CD4-positive, alpha-beta T cell treated with Interleukin-15 for 1 hour (primary cell): ENCODE results near the gene RIMKLB.

Source experiments
- DNase-seq: peaks from one replicate; pipeline ENCODE4 v3.0.0-alpha.2; 2020

The RIMKLB gene, protein sequence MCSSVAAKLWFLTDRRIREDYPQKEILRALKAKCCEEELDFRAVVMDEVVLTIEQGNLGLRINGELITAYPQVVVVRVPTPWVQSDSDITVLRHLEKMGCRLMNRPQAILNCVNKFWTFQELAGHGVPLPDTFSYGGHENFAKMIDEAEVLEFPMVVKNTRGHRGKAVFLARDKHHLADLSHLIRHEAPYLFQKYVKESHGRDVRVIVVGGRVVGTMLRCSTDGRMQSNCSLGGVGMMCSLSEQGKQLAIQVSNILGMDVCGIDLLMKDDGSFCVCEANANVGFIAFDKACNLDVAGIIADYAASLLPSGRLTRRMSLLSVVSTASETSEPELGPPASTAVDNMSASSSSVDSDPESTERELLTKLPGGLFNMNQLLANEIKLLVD

GRCh38 chr12:8697476-8698131 lies at the start of gene RIMKLB:
RIMKLB (plus strand) TSS chr12:8697991; CDS start chr12:8713867, 15,876 bp downstream.
- DNase-seq: peak; percentile 78

DNA sequence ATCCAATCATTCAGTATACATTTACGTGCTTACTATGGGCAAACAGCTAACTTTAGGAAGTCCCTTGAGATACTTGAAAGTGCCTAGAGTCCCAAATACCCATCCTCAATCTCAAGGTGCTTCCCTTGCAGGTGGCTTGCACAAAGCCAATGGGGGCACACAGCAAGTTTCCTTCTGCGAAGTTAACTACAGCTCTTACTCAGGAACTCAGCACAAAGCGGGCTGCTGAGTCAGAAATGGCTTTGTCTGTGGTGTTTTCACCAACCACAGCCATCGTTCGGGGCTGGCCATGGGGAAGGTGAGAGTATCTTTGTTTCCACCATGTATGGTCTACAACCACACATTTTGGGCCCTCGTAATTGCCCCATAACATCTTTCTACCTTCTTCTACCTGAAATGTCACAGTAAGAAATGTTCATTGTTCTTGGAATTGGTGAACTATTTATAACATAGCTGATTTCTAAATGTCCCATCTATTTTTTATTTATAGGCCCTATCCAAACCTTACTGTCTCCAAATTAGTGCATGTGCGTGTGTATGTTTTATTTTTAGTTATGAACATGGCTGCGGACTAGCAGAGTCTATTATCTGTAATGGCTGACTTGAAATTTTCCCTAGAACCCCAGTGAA lies 49.1 kb upstream of the RIMKLB start:
- DNase-seq: no peak

DNA sequence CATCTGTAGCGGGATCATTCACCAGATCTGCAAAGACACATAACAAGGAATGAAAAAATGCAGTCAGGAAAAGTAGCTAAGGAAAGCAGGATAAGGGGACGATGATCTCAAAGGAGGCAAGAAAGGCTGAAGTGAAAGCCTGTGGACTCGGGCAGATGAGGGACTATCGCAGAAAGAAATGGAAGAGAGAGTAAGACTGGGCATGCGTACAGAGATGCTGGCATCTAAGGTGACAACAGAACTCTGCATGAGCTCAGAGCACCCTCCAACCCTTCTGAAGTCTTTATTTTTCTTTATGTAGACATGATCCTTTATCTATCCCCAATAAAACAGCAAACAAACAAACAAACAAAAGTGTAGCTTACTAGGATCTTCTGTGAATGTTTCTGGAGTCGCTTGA lies 42.4 kb upstream of the RIMKLB start:
- no peak for DNase-seq

DNA sequence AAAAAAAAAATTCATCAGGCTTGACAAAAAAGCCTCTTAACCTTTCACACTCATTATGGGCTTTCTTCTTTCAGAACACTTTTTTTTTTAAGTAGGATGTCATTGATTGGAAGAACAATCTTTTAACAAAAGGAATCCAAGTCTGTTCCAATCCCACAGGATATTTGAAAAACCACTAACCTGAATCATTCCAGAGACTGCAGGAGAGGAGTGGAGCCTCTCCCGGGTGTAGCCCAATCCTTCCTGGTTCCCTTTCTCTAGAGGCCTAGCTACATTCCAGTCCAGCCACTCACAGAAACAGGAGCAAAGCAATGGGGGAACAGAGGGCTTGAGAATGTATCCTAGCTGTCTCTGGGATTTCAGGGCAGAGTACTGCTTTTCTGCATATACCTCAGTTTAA lies 39.4 kb upstream of the RIMKLB start:
- DNase-seq: no peak

GRCh38 chr12:8661016-8661415 lies 36.8 kb upstream of the RIMKLB start:
- no peak for DNase-seq

DNA sequence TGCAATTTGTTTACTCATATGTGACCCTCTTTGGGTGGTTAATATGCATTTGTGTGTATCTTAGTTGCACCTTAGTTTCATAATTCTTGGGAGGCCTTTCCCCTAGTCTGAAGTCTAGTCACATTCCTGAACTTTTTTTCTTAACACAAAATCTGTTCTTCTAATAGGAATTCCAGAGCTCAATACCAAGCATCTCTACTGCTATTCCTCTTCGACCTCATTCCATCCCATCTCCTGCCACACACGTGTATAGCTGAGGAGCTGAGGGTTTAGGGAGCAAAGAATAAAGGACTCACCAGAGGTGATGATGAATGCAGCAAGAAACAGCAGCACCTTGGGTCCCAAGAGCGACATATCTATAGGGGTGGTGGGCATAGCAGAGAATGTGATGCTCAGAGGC lies 36.0 kb upstream of the RIMKLB start:
- no peak for DNase-seq

- no peak for DNase-seq
These were observed 35.2 kb upstream of the RIMKLB start, which contains the start of gene MFAP5 for GRCh38 chr12:8662593-8662992. MFAP5 (minus strand) TSS chr12:8662826; CDS start chr12:8662104, 722 bp downstream.

GRCh38 chr12:8664228-8664913 lies 33.4 kb upstream of the RIMKLB start:
- DNase-seq: no peak

DNA sequence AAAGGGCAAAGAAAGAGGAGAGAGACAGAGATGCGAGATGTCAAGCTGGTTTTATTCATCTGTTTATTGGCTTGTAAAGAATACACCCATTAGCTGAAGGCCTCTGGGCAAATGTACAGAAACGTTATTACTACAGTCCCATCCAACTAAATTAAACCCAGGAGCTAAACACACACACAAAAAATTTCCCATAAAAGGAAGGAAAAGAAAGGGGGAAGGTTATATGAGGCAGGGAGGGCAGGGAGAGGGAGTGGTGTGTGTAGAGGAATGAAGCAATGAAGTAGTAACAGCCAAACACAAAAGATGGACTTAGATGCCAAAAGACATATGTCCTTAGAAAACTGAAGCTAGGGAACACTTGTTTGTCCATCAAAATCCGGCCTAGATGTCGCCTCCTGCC lies 32.0 kb upstream of the RIMKLB start:
- DNase-seq: no peak

- no peak for DNase-seq
These were observed 30.5 kb upstream of the RIMKLB start for GRCh38 chr12:8667270-8667669.

DNA sequence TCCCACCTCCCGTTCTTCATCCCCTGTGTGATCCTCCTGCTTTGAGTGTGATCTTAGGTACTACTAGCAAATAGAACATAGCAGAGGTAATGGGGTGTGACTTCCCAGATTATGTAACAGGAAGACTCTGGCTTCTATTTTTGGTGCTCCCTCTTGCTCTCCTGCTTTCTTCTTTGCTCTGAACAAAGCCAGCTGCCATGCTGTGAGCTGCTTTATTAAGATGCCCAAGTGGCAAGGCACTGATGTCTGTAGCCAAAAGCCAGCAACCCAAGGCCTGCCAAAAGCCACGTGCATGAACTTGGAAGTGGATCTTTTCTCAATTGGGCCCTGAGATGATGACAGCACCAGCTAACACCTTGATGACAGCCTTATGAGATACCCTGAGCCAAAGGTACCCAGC lies 29.4 kb upstream of the RIMKLB start:
- no peak for DNase-seq

DNA sequence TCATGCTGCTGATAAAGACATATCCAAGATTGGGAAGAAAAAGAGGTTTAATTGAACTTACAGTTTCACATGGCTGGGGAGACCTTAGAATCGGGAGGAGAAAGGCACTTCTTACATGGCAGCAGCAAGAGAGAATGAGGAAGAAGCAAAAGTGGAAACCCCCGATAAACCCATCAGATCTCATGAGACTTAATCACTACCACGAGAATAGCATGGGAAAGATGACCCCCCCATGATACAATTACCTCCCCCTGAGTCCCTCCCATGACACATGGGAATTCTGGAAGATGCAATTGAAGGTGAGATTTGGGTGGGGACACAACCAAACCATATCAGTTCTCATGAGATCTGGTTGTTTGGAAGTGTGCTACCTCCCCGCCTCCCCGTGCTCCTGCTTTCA lies 25.4 kb upstream of the RIMKLB start:
- no peak for DNase-seq

GRCh38 chr12:8675591-8676036 lies 22.2 kb upstream of the RIMKLB start:
- no peak for DNase-seq

DNA sequence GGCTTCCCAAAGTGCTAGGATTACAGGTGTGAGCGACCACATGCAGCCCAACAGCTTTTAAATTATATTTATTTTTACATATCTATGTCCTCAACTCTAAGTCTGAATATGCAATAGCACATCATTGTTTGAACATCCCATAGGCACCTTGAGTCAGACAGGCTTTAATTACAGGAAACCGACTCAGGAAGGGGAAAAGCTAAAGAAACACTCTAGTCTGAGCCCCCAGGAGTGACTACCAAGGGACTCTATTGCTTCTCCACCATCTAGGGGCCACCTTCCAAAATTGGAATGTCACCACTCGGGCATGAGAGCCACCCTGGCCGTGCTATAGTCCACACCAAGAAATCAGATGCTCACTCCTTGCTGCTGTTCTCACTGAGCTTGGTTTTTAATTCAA lies 21.1 kb upstream of the RIMKLB start:
- no peak for DNase-seq

DNA sequence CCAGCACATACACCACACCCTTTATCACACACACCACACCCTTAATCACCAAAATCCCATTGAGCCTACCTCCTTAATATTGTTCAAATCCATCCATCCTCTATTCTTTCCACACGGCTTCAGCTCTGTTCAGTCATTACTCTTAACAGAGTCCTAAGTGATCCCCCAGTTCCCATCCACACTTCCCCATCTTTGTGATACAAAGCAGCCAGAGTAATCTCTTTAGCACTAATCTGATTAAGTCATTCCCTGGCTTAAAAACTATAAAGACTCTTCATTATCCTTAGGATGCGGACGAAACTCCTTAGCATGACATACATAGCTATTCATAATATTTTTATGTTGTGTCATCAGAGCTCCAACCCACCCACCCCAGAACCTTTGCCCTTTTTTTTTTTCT lies 20.4 kb upstream of the RIMKLB start:
- DNase-seq: no peak

- no peak for DNase-seq
These were observed 19.1 kb upstream of the RIMKLB start for GRCh38 chr12:8678661-8679111.

DNA sequence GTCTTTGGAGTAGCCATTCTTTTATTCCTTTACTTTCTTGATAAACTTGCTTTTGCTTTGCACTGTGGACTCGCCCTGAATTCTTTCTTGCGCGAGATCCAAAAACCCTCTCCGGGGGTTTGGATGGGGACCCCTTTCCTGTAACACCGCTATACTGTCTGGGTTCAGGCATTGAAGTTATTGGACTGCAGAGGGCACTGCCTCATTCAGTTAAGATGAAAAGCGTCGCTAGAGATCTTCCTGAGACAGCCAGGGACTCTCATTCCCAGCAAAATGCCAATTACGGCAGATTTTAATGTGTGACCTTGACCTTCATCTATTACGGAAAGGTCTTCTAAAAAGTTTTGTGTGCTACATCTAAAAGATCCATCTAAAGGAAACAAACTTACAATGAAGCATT lies 17.3 kb upstream of the RIMKLB start:
- no peak for DNase-seq

- DNase-seq: no peak
These were observed 16.5 kb upstream of the RIMKLB start for GRCh38 chr12:8681129-8681884.

DNA sequence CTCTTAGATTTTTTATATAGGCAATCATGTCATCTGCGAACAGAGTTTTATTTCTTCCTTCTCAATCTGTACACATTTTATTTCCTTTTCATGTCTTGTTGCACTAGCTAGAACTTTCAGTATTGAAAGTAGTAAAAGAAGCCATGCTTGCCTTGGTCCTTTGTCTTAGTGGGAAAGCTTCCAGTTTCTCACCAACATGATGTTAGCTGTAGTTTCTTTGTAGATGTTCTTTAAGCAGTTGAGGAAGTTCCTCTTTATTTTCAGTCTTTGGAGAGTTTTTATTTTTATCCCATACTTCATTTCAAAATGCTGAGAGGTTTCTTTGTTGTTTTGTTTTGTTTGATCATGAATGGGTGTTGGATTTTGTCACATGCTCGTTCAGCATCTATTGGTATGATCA lies 12.7 kb upstream of the RIMKLB start:
- no peak for DNase-seq

GRCh38 chr12:8687846-8688601 lies 9.8 kb upstream of the RIMKLB start:
- DNase-seq: no peak

DNA sequence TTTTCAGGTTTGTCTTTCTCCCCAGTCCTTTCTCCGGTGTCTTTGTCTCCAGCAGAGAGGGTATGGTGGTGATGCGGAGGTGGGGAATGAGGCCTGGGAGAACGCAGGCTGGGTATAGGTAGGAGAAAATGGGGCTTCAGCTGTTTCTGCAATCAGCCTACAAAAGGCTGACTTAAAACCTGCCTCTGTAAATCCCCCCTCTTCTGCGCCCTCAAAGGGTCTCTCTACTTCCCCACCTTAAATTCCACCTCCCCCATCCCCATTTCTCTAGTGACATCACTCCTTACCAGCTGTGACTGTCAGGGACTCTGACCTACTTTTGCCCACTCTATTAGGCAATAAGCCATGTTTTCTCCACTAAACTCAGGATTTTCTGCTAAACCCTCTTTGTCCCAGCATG lies 8.1 kb upstream of the RIMKLB start:
- DNase-seq: no peak

- DNase-seq: no peak
These were observed 5.2 kb upstream of the RIMKLB start for GRCh38 chr12:8692573-8692972.
